Femur (tissue), 1 donor: ENCODE results near the gene EEFSEC.

Source experiments
- DNase-seq: peaks from one replicate; pipeline ENCODE4 v3.0.0-alpha.2; 2017

The EEFSEC gene

GRCh38 chr3:128296469-128297251 lies 143.4 kb downstream of the EEFSEC start:
- no peak for DNase-seq

DNA sequence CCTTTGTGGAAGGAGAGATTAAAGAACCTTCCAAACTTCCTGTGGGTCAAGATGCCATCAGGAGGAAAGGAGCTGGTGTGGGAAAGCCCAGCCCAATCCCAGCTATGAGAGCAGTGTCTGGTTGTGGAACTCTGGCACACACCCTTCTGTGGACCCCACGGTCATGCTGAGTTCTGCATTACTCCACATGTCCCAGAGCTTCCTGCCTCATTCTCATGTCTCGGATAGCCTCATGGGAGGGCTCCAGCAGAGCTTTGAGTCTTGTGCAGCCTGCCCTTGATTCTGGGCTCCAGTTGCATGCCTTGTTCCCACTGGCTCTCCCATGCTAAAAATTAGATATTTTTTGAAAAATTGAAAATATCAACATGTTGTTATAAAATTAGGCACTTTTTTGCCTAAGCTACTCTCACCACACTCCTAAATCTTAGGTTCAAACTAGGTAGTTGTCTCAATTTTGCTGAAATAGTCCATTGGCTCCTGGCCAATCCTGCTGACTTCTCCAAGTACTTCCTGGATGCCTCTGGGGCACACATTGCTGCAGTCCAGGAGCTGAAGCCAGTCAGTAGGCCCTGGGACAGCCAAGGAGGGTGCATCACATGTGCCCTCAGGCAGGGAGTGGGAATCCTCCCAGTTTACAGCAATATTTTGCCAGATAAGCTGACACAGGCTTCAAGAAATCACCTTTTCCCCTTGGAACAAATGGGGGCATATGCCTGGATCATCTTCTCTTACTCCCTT lies 144.3 kb downstream of the EEFSEC start:
- DNase-seq: no peak

- no peak for DNase-seq
Observed at GRCh38 chr3:128301186-128302023, 148.1 kb downstream of the EEFSEC start.

DNA sequence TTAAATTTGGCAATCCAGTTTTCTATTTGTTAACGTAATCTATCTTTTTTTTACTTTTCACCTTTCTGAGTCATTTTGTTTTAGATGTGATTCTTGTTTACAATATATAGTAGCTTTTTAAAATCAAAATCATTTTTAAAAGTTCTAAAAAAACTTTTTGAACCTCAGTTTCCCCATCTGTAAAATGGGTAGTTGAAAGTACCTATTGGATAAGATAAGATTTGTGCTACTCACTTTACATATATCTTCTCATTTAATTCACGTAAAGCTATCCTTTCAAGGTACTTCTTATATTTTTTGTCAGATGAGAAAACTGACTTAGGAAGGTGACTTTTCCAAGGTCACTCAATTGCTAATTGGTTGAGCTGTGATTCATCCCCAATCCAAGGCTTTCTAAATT lies 153.2 kb downstream of the EEFSEC start:
- DNase-seq: no peak

GRCh38 chr3:128307029-128307633 lies 153.8 kb downstream of the EEFSEC start:
- DNase-seq: peak; percentile 10

DNA sequence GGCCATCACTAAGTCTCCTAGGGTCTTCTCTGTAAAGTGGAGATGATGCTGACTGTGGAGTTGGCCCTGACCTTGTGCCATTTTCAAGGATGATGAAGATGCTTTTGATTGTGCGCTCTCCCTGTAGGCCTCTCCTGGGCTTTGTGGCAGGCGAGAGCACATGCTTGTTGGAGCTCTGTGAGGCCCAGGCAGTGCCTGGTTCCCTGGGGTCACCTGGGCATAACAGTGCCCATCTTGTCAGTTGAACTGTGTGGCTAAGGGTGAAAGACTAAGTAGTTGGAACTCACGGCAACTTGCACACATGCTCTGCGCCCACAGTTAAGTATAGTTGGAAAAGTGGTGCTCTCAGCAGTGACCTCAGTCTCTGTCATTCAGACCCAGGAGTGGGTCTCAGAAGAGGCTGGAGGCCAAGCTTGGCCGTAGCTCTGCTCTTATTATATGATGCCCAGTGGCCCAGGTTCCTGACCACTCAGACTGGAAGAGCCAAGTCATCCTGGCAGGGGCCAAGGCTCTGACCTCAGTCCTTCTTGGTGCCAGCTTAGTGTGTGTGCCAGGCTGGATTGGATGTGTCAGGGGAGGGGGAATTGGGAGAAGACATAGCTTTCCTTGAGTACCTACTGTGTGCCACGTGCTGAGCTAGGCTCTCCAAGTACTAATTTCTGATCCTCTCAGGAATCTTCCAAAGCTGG lies 154.6 kb downstream of the EEFSEC start:
- DNase-seq: peak; percentile 16

DNA sequence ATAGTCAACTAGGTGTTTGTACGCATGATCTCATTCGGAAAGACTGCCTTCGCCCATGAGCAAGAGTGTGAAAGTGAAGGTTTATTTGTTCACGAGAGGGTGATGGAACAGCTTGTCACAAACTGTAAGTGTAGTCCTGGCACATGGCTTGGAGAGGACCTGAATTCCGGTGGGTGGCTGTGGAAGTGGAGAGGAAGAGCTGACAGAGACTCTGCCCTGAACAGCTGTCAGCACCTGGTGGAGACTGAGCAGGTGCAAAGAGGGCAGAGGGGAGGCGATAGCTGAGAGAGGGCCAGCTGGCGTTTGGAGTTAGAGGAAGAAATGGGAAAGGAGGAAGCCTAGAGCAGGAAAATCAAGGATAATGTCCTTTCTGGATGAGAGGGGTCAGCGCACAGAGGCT lies 155.7 kb downstream of the EEFSEC start:
- DNase-seq: peak; percentile 42

- no peak for DNase-seq
Observed at GRCh38 chr3:128310286-128311058, 157.2 kb downstream of the EEFSEC start.

GRCh38 chr3:128311441-128311844 lies 158.2 kb downstream of the EEFSEC start:
- DNase-seq: no peak

DNA sequence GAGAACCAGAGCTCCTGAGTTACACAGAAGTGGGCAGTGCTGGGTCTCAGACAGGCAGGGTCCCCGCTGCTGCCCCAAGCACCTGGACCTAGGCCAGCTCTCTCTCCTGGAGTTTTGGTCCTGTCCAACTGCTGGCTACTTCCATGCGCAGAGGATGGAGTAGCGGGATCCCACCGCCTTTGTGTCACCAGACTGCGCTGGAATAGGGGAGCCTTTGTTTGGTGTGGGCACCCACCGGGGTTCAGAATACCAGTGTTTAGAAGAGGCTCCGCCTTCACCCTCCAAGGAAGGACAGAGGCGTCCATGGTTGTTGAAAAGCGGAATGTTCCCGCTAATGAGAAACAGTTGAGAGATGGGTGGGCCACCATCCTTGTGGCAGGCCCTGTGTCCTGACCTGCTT lies 159.0 kb downstream of the EEFSEC start:
- no peak for DNase-seq

DNA sequence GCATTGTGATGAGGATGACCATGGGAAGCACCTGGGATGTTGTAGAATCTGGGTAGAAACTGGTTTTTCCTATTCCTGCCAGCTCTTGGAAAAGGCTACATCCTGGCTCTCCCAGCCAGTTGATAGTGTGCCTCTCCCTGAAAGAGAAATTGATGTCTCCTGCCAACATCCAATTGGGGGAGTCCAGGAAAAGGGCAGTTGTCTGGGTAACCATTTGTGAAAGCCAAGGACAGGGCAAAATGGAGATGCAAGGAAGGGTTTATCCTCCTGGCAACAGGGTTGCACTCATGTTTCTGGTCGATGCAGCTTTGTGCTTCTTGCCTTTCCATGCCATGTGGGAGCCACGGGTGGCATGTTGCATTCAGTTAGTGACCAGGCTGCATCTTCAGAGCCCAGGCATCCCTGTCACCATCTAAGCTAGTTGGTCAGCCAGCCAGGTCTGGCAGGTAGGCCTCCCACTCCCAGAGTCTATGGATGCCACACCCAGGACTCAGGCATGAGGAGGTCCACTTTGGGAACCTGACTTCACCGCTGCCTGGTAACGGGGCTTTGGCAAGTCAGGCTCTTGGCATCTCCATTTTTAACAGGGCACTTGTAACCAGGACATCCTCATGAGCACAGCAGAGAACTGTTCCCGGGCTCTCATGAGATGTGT lies 159.9 kb downstream of the EEFSEC start:
- DNase-seq: peak; percentile 8

DNA sequence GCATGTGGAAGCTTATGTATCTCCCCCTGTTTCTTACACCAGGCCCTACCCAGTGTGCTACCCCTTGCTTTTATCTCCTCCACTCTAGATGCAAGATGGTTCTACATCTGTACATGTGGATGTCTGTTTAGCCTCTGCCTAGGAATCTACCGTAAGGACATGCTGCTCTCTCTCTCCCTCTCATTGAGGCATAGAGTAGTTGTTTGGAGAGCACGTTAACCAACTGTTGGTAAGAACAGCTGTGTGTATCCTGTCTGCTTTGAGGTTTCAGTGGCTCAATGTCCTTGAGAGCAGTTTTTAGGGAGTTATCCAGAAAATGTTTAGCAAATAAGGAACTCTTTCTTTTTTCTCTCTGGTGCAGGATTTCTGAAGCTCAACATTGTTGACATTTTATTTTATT lies 160.7 kb downstream of the EEFSEC start:
- DNase-seq: no peak

DNA sequence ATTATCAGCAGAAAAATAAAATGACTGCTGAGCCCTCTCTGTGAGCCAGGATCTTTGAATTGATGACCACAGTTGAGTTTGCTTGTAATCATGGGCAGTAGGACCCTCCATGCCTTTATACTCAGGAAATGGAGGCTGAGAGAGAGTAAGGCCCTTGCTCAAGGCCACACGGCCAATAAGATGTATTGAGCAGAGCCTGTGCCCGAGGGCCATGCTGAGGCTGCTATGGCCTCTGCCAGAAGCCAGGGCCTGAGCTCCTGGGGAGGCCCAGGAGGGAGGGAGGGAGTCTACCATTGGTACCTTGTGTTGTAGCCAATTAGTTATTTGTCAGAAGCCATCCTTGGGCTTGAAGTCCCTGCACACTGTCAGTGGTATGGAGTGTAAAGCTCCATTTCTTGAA lies 162.0 kb downstream of the EEFSEC start:
- DNase-seq: no peak

- DNase-seq: peak; percentile 34
Observed at GRCh38 chr3:128316481-128316891, 163.2 kb downstream of the EEFSEC start.

GRCh38 chr3:128317101-128317697 lies 163.9 kb downstream of the EEFSEC start:
- peak; percentile 19 for DNase-seq

DNA sequence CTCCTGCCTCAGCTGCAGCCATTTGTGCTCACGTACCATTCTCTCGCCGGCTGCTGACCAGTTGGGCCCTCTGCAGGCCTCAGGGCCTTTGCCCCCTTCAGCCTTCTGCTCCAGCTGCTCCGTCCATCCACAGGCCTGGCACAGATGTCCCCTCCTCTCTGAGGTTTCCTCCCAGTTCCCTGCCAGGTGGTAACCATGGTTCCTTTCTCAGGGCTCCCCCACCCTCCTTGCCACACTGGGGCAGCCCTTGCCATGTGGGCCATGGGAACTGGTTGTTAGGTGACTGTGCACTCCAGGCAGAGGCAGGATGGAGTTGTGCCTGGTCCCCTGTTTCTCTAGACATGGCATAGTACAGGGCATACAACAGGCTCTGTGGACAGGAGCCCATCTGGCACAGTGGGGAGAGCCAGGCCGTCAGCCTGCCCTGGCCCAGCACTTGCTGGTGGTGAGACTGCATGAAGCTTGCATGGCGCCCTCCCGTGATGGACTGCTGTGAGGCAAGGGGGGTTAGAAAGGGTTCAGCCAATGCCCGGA lies 164.5 kb downstream of the EEFSEC start:
- DNase-seq: peak; percentile 29

GRCh38 chr3:128318275-128318941 lies 165.1 kb downstream of the EEFSEC start:
- peak; percentile 11 for DNase-seq

DNA sequence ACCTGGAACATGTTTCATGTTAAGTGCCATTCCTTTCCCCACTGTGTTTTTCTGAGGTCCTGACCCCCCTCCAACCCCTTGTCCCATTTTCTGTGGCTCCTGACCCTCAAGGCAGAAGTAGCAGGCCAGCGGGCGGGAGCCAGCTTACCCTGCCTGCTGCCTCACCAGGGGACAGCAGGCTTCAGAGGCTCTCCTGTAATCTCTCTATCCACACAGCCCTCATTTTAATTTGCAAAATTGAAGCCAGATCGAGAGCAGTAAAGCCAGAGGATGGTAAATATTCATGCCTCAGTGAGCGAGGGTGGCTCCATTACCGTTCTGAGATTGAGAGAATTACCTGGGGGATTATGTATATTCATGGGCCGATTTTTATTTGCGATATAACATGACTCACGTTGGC lies 165.8 kb downstream of the EEFSEC start:
- peak; percentile 1 for DNase-seq

- peak; percentile 8 for DNase-seq
Observed at GRCh38 chr3:128319741-128320141, 166.5 kb downstream of the EEFSEC start.
